GM12891 (cell line): ENCODE results near the gene HOXA13.

Experiments
- POLR2A ChIP-seq: IDR thresholded peaks from 2 replicates; pipeline ENCODE4 v1.6.1; 2011; ENCODE audit warnings: low read depth, low read length, control low read depth
- POLR2AphosphoS5 ChIP-seq: IDR thresholded peaks from 2 replicates; pipeline ENCODE4 v1.6.1; 2011; ENCODE audit warnings: low read depth, low read length, control low read depth

- TF ChIP-seq POLR2AphosphoS5: no peak
- TF ChIP-seq POLR2A: no peak
These were observed 42.3 kb upstream of the HOXA13 start for GRCh38 chr7:27242154-27242553.
